HepG2 (cell line): ENCODE results near the gene CCDC148. TPM values are rescaled to one million over a fixed set of nuclear protein-coding genes. Genes with fewer than 3 reads are reported as not detected.

Experiments used
- DNMT1 ChIP-seq: sonication (generic); formaldehyde crosslinking; IDR thresholded peaks from 2 replicates; pipeline ENCODE4 v1.5.1; 2020; ENCODE audit warnings: mild to moderate bottlenecking, missing genetic modification reagents
- EED ChIP-seq: sonication (generic); formaldehyde crosslinking; IDR thresholded peaks from 2 replicates; pipeline ENCODE4 v1.5.0; 2020; ENCODE audit warnings: mild to moderate bottlenecking, missing genetic modification reagents
- HES4 ChIP-seq: sonication (generic); formaldehyde crosslinking; IDR thresholded peaks from 2 replicates; pipeline ENCODE4 v1.9.0; 2021; ENCODE audit warnings: mild to moderate bottlenecking, missing genetic modification reagents, borderline replicate concordance
- HNRNPK ChIP-seq: fragments of 200-400 bp; formaldehyde crosslinking; IDR thresholded peaks from 2 replicates; pipeline ENCODE4 v1.6.1; 2018; ENCODE audit warnings: low read length, low read depth, moderate library complexity, mild to moderate bottlenecking; ENCODE audit not compliant: poor library complexity, severe bottlenecking
- HNRNPLL ChIP-seq: fragments of 200-400 bp; formaldehyde crosslinking; IDR thresholded peaks from 2 replicates; pipeline ENCODE4 v1.6.1; 2017; ENCODE audit warnings: mild to moderate bottlenecking, low read depth, low read length; ENCODE audit not compliant: poor library complexity, severe bottlenecking
- NFIB ChIP-seq: sonication (generic); formaldehyde crosslinking; IDR thresholded peaks from 2 replicates; pipeline ENCODE4 v1.9.0; 2021; ENCODE audit warnings: missing genetic modification reagents, mild to moderate bottlenecking, borderline replicate concordance
- NFYB ChIP-seq: sonication (generic); formaldehyde crosslinking; IDR thresholded peaks from 2 replicates; pipeline ENCODE4 v1.4.0; 2020; ENCODE audit warnings: missing genetic modification reagents
- NR2F1 ChIP-seq, 2 experiments: fragments of 450-650 bp in 1 of 2; formaldehyde crosslinking in 1 of 2; IDR thresholded peaks; 2 replicates each; pipeline versions ENCODE4 v1.5.0 to v1.6.1; 2016 to 2020; ENCODE audit warnings: mild to moderate bottlenecking in 1 of 2, missing compliant biosample characterization in 1 of 2, missing genetic modification reagents in 1 of 2, moderate library complexity in 1 of 2
- PITX1 ChIP-seq: sonication (generic); formaldehyde crosslinking; IDR thresholded peaks from 2 replicates; pipeline ENCODE4 v1.5.1; 2020; ENCODE audit warnings: mild to moderate bottlenecking, missing genetic modification reagents
- RBFOX2 ChIP-seq: fragments of 200-400 bp; formaldehyde crosslinking; IDR thresholded peaks from 2 replicates; pipeline ENCODE4 v1.6.1; 2017; ENCODE audit warnings: low read depth, mild to moderate bottlenecking, low read length
- SATB2 ChIP-seq: sonication (generic); formaldehyde crosslinking; IDR thresholded peaks from 2 replicates; pipeline ENCODE4 v1.5.0; 2020; ENCODE audit warnings: missing genetic modification reagents
- TBP ChIP-seq: sonication (generic); formaldehyde crosslinking; IDR thresholded peaks from 2 replicates; pipeline ENCODE4 v1.5.0; 2020; ENCODE audit warnings: missing genetic modification reagents
- TCF12 ChIP-seq, 2 experiments: fragments of 450-650 bp in 1 of 2; sonication (generic) in 1 of 2; formaldehyde crosslinking in 1 of 2; IDR thresholded peaks; 2 replicates each; pipeline versions ENCODE4 v1.6.1 to v1.8.0; 2017 to 2022; ENCODE audit warnings: antibody characterized with exemption in 1 of 2, mild to moderate bottlenecking in 1 of 2, missing genetic modification reagents in 1 of 2, moderate library complexity in 1 of 2
- ZNF7 ChIP-seq: IDR thresholded peaks from 2 replicates; pipeline ENCODE4 v1.6.1; 2016; ENCODE audit warnings: missing biosample characterization, missing genetic modification reagents
- ZNF879 ChIP-seq: sonication (generic); formaldehyde crosslinking; IDR thresholded peaks from 2 replicates; pipeline ENCODE4 v1.8.1; 2023; ENCODE audit warnings: missing genetic modification reagents
- ZSCAN22 ChIP-seq: sonication (generic); formaldehyde crosslinking; IDR thresholded peaks from 2 replicates; pipeline ENCODE4 v1.4.0; 2020; ENCODE audit warnings: mild to moderate bottlenecking, missing genetic modification reagents
- polyA plus RNA-seq, 8 experiments: library from polyadenylated mRNA; depleted of rRNA in 3 of 8; stranded (reverse) in 7 of 8; unstranded in 1 of 8; fragments of >200 nt; fragmentation: Illumina TruSeq in 4 of 8; extraction: Trizol in 4 of 8; gene quantifications; 2 replicates each; pipeline versions ENCODE4 v1.2.1 to v1.2.3, GENCODE V29; 2011 to 2016; ENCODE audit warnings: low read depth in 4 of 8, missing spikeins in 1 of 8, mixed read lengths in 1 of 8; ENCODE audit not compliant: insufficient read depth in 1 of 8
- total RNA-seq, 5 experiments: library from RNA; depleted of rRNA; stranded (reverse); fragments of >200 nt; fragmentation: Illumina TruSeq; extraction: Trizol; gene quantifications; 2 replicates each; pipeline ENCODE4 v1.2.3, GENCODE V29; 2016; ENCODE audit warnings: low read depth in 1 of 5
- TF ChIP-seq, protein P1 (sequence below): sonication (generic); formaldehyde crosslinking; IDR thresholded peaks from 2 replicates; pipeline ENCODE4 v1.9.0; 2021; ENCODE audit warnings: missing genetic modification reagents, borderline replicate concordance
- TF ChIP-seq, protein P2 (sequence below): IDR thresholded peaks from 2 replicates; pipeline ENCODE4 v1.6.1; 2016; ENCODE audit warnings: missing compliant biosample characterization, missing genetic modification reagents, borderline replicate concordance
- TF ChIP-seq, protein P3 (sequence below): IDR thresholded peaks from 2 replicates; pipeline ENCODE4 v1.6.1; 2016; ENCODE audit warnings: low read depth
- TF ChIP-seq, protein P4 (sequence below): sonication (generic); formaldehyde crosslinking; IDR thresholded peaks from 2 replicates; pipeline ENCODE4 v1.5.0; 2020; ENCODE audit warnings: missing genetic modification reagents, mild to moderate bottlenecking, borderline replicate concordance

The CCDC148 gene
- total and polyA plus RNA-seq, 2 of the 13 experiments (the other 11 are each of a cell fraction or from before 2014, with no cell fraction given): 0.30 to 0.49 TPM

DNA sequence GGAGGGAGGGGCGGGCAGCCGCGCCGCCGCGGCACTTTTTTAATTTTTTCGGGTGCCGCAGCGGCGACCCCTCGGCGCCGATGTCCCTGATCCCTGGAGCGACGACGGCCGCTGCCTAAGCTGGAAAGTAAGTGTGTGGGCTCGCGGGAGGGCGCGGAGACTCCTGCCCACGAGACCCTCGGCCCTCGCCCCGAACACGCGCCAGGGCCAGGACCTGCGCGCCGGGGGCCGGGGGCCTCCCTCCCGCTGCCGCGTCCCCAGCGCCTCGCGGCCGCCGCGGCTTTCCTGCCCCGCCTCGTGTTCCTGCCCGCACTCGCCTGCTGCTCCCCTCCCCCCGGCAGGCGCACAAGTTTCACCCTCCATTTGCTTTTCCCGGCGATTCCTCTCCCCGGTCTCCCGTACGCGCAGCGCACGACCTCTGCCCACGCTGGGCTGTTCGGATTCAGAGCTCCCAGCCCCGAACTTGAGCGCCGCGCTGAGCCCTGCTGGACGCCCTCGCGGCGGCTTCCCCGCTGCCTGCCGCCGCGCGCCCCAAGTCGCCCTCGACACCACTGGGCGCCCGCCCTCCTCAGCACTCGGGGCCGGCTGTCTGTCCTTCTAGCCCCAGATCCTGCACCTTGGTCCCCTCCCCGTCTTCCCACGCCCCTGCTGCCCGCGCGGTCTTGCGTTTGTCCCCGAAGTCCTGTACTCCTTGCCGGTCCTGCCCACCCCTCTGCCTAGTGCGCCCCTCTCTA lies 706 bp upstream of the CCDC148 start (continued):
- TF ChIP-seq, protein P1, sequence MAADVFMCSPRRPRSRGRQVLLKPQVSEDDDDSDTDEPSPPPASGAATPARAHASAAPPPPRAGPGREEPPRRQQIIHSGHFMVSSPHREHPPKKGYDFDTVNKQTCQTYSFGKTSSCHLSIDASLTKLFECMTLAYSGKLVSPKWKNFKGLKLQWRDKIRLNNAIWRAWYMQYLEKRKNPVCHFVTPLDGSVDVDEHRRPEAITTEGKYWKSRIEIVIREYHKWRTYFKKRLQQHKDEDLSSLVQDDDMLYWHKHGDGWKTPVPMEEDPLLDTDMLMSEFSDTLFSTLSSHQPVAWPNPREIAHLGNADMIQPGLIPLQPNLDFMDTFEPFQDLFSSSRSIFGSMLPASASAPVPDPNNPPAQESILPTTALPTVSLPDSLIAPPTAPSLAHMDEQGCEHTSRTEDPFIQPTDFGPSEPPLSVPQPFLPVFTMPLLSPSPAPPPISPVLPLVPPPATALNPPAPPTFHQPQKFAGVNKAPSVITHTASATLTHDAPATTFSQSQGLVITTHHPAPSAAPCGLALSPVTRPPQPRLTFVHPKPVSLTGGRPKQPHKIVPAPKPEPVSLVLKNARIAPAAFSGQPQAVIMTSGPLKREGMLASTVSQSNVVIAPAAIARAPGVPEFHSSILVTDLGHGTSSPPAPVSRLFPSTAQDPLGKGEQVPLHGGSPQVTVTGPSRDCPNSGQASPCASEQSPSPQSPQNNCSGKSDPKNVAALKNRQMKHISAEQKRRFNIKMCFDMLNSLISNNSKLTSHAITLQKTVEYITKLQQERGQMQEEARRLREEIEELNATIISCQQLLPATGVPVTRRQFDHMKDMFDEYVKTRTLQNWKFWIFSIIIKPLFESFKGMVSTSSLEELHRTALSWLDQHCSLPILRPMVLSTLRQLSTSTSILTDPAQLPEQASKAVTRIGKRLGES (CRISPR knock-in tag): no peak
- TF ChIP-seq TBP (CRISPR knock-in tag): 0 out of 2 replicates have a peak, but pooled peaks have one; percentile 39
- TF ChIP-seq, protein P2, sequence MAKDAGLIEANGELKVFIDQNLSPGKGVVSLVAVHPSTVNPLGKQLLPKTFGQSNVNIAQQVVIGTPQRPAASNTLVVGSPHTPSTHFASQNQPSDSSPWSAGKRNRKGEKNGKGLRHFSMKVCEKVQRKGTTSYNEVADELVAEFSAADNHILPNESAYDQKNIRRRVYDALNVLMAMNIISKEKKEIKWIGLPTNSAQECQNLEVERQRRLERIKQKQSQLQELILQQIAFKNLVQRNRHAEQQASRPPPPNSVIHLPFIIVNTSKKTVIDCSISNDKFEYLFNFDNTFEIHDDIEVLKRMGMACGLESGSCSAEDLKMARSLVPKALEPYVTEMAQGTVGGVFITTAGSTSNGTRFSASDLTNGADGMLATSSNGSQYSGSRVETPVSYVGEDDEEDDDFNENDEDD (CRISPR knock-in tag): peak; percentile 67
- TF ChIP-seq NFYB (CRISPR knock-in tag): no peak; the same call in 1 of the 2 replicates
- TF ChIP-seq ZNF7 (CRISPR knock-in tag): 0 out of 2 replicates have a peak, but pooled peaks have one; percentile 33
- no peak for TF ChIP-seq HNRNPLL
- TF ChIP-seq ZNF879 (CRISPR knock-in tag): peak; percentile 28; the same call in 1 of the 2 replicates
- peak; percentile 97 for TF ChIP-seq RBFOX2
- TF ChIP-seq TCF12 (IDR thresholded peaks at IDR 0.05): no peak
- peak; percentile 23; the same call in 1 of the 2 replicates for TF ChIP-seq TCF12 (CRISPR knock-in tag; IDR thresholded peaks at IDR 0.05)
- TF ChIP-seq, protein P3, sequence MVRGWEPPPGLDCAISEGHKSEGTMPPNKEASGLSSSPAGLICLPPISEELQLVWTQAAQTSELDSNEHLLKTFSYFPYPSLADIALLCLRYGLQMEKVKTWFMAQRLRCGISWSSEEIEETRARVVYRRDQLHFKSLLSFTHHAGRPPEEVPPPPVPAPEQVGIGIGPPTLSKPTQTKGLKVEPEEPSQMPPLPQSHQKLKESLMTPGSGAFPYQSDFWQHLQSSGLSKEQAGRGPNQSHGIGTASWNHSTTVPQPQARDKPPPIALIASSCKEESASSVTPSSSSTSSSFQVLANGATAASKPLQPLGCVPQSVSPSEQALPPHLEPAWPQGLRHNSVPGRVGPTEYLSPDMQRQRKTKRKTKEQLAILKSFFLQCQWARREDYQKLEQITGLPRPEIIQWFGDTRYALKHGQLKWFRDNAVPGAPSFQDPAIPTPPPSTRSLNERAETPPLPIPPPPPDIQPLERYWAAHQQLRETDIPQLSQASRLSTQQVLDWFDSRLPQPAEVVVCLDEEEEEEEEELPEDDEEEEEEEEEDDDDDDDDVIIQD: no peak
- peak; percentile 97 for TF ChIP-seq EED (CRISPR knock-in tag)
- TF ChIP-seq SATB2 (CRISPR knock-in tag): 0 out of 2 replicates have a peak, but pooled peaks have one; percentile 3
- 0 out of 2 replicates have a peak, but pooled peaks have one; percentile 15 for TF ChIP-seq ZSCAN22 (CRISPR knock-in tag)
- peak in 1 of 2 experiments; percentile 11; a peak in 1 of 4 replicates for TF ChIP-seq NR2F1 (CRISPR knock-in tag; IDR thresholded peaks at IDR 0.05)
- TF ChIP-seq HNRNPK: peak; percentile 88
- no peak for TF ChIP-seq NFIB
- TF ChIP-seq, protein P4, sequence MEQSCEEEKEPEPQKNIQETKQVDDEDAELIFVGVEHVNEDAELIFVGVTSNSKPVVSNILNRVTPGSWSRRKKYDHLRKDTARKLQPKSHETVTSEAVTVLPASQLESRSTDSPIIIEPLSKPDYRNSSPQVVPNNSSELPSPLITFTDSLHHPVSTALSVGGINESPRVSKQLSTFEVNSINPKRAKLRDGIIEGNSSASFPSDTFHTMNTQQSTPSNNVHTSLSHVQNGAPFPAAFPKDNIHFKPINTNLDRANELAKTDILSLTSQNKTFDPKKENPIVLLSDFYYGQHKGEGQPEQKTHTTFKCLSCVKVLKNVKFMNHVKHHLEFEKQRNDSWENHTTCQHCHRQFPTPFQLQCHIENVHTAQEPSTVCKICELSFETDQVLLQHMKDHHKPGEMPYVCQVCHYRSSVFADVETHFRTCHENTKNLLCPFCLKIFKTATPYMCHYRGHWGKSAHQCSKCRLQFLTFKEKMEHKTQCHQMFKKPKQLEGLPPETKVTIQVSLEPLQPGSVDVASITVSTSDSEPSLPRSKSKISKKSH: 0 out of 2 replicates have a peak, but pooled peaks have one; percentile 2
- TF ChIP-seq HES4 (CRISPR knock-in tag): peak; percentile 11; the same call in 1 of the 2 replicates
- 0 out of 2 replicates have a peak, but pooled peaks have one; percentile 3 for TF ChIP-seq DNMT1 (CRISPR knock-in tag)
- TF ChIP-seq PITX1 (CRISPR knock-in tag): no peak
